Measurements from ENCODE around the gene SGMS1.

SGMS1 gene

DNA sequence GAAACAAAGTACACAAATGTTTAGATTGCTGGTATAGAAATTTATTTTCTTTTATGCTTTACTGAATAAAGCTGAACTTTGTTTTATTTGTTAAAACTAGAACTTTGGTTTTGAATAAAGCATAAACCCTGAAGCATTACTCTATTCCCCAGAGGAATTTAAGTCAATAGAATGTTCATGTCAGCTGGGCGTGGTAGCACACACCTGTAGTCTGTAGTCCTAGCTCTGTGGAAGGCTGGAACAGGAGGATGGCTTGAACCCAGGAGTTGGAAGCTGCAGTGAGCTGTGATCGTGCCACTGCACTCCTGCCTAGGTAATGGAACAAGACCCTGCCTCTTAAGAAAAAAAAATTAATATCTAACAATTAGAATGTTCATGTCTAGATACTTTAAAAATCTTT, 233.5 kb downstream of the SGMS1 start:
- no peak overlapping the region for H3K9ac ChIP-seq (ENCODE audit: low read depth, low read length)
- H3K4me1 ChIP-seq (ENCODE audit: insufficient read depth, low read length), result peaks cover 16% of the 10 kb centered on the region
- no peak overlapping the region for H3K4me3 ChIP-seq (ENCODE audit: low read length)
- WGBS, result 98% methylated on average over 2 of the region's 2 CpGs
- no peaks in the 10 kb centered on the region for H3K9me3 ChIP-seq (ENCODE audit: insufficient read depth, low read depth, low read length)
- H3K36me3 ChIP-seq (ENCODE audit: insufficient read depth, low read length), result no peaks in the 10 kb centered on the region
- no peaks in the 10 kb centered on the region for H3K27me3 ChIP-seq (ENCODE audit: insufficient read depth, low read length)
- no peak overlapping the region for H3K27ac ChIP-seq (ENCODE audit: low read depth, low read length)

DNA sequence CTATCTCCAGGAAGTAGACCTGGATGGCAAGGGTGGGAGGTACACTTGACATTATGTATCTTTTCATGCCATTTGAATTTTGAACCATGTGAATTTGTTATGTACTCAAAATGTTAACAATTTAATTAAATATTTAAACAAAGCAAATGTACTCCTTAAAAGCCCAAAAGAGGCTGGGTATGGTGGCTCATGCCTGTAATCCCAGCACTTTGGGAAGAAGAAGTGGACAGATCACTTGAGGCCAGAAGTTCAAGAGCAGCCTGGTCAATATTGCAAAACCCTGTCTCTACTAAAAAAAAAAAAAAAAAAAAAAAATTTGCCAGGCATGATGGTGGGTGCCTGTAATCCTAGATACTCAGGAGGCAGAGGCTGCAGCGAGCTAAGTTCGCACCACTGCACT, 235.6 kb downstream of the SGMS1 start:
- no peaks in the 10 kb centered on the region for H3K36me3 ChIP-seq (ENCODE audit: insufficient read depth, low read length)
- no peaks in the 10 kb centered on the region for H3K27me3 ChIP-seq (ENCODE audit: insufficient read depth, low read length)
- no peak overlapping the region for H3K4me3 ChIP-seq (ENCODE audit: low read length)
- no peak overlapping the region for H3K9ac ChIP-seq (ENCODE audit: low read depth, low read length)
- WGBS, result 97% methylated on average over 2 of the region's 2 CpGs
- H3K4me1 ChIP-seq (ENCODE audit: insufficient read depth, low read length), result peaks cover 27% of the 10 kb centered on the region
- no peaks in the 10 kb centered on the region for H3K9me3 ChIP-seq (ENCODE audit: insufficient read depth, low read depth, low read length)
- H3K27ac ChIP-seq (ENCODE audit: low read depth, low read length), result no peak overlapping the region

DNA sequence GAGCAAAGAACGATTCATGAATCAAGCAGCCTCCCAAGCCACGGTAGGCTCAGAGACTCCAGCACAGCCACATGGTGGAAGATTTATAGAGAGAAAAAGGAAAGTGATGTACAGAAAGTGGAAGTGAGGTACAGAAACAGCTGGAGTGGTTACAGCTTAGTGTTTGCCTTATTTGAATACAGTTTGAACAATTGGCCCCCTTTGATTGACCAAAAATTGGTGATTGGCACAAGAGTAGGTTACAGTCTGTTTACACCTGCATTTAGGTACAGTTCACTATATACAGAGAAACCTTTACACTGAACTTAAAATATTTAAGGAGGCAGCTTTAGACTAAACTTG, 236.1 kb downstream of the SGMS1 start:
- H3K27me3 ChIP-seq (ENCODE audit: insufficient read depth, low read length), result no peaks in the 10 kb centered on the region
- WGBS, result 95% methylated on average over 2 of the region's 2 CpGs
- H3K9ac ChIP-seq (ENCODE audit: low read depth, low read length), result no peak overlapping the region
- H3K36me3 ChIP-seq (ENCODE audit: insufficient read depth, low read length), result no peaks in the 10 kb centered on the region
- H3K4me1 ChIP-seq (ENCODE audit: insufficient read depth, low read length), result peaks cover 32% of the 10 kb centered on the region
- H3K4me3 ChIP-seq (ENCODE audit: low read length), result no peak overlapping the region
- no peaks in the 10 kb centered on the region for H3K9me3 ChIP-seq (ENCODE audit: insufficient read depth, low read depth, low read length)
- no peak overlapping the region for H3K27ac ChIP-seq (ENCODE audit: low read depth, low read length)

DNA sequence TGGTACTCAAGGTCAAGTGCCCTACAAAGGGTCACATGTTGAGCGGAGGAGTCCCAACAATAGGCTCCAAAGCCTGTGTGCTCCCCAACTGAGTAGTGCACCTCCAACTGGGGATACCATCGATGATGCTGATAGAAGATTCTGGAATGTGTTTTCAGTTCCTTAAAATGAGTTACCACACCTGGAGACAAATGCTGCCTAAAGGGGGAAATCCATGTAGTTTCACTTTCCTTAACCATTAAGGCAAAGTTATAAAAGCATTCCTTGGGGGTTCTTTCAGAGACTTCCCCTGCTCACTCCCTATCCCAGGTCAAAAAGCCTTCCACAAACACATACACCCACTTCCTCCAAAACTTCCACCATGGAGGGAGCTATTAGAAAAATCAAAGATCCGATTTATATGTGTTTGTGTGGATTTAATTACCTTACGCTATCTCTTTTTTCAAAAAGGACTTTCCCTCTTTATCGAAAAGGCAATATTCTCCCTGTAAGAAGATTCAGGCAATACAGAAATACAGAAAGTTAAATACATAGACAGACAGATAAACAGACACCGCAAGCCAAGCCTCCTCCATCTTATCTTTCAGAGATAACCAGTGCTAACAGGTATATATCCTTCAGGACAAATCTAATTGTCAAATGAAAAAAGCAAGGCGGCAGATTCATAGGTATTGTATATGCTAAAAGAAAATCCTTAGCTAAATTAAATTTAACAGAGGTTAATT, 236.6 kb downstream of the SGMS1 start:
- no peak overlapping the region for H3K4me3 ChIP-seq (ENCODE audit: low read length)

DNA sequence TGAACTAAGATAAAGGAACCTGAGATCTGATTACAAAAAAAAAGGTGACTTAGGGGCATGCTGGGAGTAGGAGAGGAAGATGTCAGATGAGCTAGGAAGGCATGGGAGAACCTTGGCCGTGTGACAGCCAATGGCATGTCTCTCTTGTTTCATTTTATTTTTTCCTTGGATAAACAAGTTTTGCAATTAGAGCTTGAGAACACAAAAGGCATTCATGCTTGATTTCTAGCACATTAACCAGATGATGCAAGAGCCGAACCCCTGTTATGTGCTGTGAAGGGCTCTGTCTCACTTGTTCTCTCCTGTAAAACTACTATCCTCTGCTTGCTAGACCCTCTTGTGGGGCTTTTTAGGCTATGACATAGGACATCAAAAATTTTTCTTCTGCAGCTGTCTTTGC, 238.1 kb downstream of the SGMS1 start:
- Histone ChIP-seq H3K27me3 (ENCODE audit: insufficient read depth, low read length) (no peaks in the 10 kb centered on the region), H3K27ac (ENCODE audit: low read depth, low read length) (no peak overlapping the region), H3K9me3 (ENCODE audit: insufficient read depth, low read depth, low read length) (no peaks in the 10 kb centered on the region), H3K4me3 (ENCODE audit: low read length) (no peak overlapping the region), H3K9ac (ENCODE audit: low read depth, low read length) (no peak overlapping the region), H3K36me3 (ENCODE audit: insufficient read depth, low read length) (no peaks in the 10 kb centered on the region), H3K4me1 (ENCODE audit: insufficient read depth, low read length) (peaks cover 25% of the 10 kb centered on the region)
- 89% methylated on average over 2 of the region's 2 CpGs for WGBS

More for the DNA sequence above, 236.6 kb downstream of the SGMS1 start:
- Histone ChIP-seq H3K27me3 (ENCODE audit: insufficient read depth, low read length) (no peaks in the 10 kb centered on the region), H3K36me3 (ENCODE audit: insufficient read depth, low read length) (no peaks in the 10 kb centered on the region), H3K9me3 (ENCODE audit: insufficient read depth, low read depth, low read length) (no peaks in the 10 kb centered on the region), H3K4me1 (ENCODE audit: insufficient read depth, low read length) (peaks cover 35% of the 10 kb centered on the region), H3K27ac (ENCODE audit: low read depth, low read length) (no peak overlapping the region), H3K9ac (ENCODE audit: low read depth, low read length) (no peak overlapping the region)
- 93% methylated on average over 4 of the region's 7 CpGs for WGBS

DNA sequence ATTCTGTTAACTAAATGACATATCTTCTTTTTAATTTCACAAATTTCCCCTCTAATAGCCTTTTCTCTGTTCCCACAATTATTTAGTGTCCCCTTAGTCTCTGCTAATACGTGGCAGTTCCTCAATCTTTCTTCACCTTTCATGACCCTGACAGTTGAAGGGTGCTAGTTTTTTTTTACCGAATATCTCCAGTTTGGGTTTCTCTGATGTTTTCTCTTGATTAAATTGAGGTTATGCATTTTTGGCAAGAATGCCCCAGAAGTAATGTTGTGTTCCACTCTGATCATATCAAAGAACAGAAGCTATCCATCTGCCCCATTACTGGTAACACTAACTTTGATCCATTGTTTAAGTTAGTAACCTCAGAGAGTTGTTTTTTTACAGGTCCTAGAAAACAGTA, 238.9 kb downstream of the SGMS1 start:
- H3K4me1 ChIP-seq (ENCODE audit: insufficient read depth, low read length), result peaks cover 23% of the 10 kb centered on the region
- H3K9ac ChIP-seq (ENCODE audit: low read depth, low read length), result no peak overlapping the region
- no peaks in the 10 kb centered on the region for H3K36me3 ChIP-seq (ENCODE audit: insufficient read depth, low read length)
- no peak overlapping the region for H3K4me3 ChIP-seq (ENCODE audit: low read length)
- H3K9me3 ChIP-seq (ENCODE audit: insufficient read depth, low read depth, low read length), result no peaks in the 10 kb centered on the region
- no peaks in the 10 kb centered on the region for H3K27me3 ChIP-seq (ENCODE audit: insufficient read depth, low read length)
- WGBS, result 78% methylated on average over 2 of the region's 2 CpGs
- no peak overlapping the region for H3K27ac ChIP-seq (ENCODE audit: low read depth, low read length)

DNA sequence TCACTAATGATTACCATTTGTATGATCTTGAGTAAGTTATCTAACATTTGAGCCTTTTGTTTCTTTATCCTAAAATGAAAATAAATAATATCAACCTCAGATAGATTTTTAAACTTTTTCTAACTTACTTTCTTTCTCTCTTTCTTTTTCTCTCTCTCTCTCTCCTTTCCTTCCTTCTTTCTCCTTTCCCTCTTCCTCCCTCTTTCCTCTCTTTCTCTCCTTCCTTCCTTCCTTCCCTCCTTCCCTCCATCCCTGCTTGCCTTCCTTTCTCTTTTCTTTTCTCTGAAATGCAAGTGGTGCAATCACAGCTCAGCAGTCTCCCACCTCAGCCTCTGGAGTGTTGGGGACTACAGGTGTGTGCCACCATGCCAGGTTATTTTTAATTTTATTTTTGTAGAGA, 239.5 kb downstream of the SGMS1 start:
- no peak overlapping the region for H3K27ac ChIP-seq (ENCODE audit: low read depth, low read length)
- no peaks in the 10 kb centered on the region for H3K27me3 ChIP-seq (ENCODE audit: insufficient read depth, low read length)
- H3K4me3 ChIP-seq (ENCODE audit: low read length), result no peak overlapping the region
- H3K36me3 ChIP-seq (ENCODE audit: insufficient read depth, low read length), result no peaks in the 10 kb centered on the region
- no peaks in the 10 kb centered on the region for H3K9me3 ChIP-seq (ENCODE audit: insufficient read depth, low read depth, low read length)
- peaks cover 23% of the 10 kb centered on the region for H3K4me1 ChIP-seq (ENCODE audit: insufficient read depth, low read length)
- H3K9ac ChIP-seq (ENCODE audit: low read depth, low read length), result no peak overlapping the region

DNA sequence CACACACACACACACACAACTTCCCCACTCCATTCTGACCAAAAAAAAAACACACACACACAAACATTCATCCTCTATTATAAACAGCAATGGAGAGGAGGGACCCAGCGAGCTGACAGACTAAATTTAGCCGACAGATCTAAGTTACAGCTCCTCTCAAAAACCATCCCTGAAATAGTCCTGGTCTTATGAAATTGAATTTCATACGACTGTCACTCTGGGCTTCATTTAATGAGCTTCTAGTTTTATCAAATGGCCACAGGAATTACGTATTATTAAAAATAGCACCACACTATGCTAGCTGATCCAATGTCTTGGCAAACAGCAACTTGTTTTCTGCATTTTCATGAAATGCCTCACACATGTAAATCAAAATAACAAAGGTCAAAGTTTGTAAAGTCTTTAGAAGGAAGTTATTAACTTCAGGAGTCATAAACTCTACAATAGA, 241.2 kb downstream of the SGMS1 start:
- 77% methylated on average over 4 of the region's 4 CpGs for WGBS
- Histone ChIP-seq H3K4me3 (ENCODE audit: low read length) (no peak overlapping the region), H3K27me3 (ENCODE audit: insufficient read depth, low read length) (no peaks in the 10 kb centered on the region), H3K9me3 (ENCODE audit: insufficient read depth, low read depth, low read length) (no peaks in the 10 kb centered on the region), H3K4me1 (ENCODE audit: insufficient read depth, low read length) (peaks cover 23% of the 10 kb centered on the region), H3K9ac (ENCODE audit: low read depth, low read length) (no peak overlapping the region), H3K27ac (ENCODE audit: low read depth, low read length) (no peak overlapping the region), H3K36me3 (ENCODE audit: insufficient read depth, low read length) (no peaks in the 10 kb centered on the region)

DNA sequence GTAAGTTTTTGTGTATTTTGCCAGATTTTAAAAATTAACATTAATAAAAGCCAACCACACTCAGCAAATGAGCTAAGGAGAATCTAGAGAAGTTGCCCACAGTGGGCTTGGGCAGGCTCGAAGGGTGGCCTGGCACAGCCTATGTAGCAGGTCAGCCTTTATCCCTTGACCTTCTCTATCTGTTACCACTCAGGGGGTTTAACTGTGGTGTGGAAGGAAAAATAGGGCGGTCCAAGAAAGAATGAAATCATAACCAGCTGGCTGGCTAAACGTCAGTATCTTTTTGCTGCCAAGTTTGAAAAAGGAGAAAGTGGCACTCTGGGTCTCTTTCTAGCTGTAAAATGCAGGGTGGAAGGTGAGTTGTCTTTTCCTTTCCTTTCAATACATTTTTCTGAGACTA, 242.1 kb downstream of the SGMS1 start:
- H3K36me3 ChIP-seq (ENCODE audit: insufficient read depth, low read length), result no peaks in the 10 kb centered on the region
- WGBS, result 87% methylated on average over 3 of the region's 3 CpGs

DNA sequence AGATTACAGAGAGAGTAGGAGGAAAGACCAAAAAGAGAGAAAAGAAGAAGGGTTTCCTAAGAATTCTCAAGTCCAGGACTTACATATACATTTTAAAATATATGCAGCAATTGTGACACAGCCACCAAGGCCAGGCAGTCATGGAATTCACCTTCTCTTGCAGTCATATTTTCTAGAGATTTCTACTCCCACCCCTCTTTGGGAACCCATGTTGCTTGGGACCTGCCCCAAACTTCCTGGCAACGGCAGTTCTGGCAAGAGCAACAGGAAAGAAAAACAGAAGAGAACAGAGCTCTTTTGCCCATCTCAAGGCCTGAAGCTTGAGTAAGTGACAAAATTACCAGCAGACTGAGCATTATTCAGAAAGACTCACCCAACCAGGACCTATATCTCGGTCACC, 244.1 kb downstream of the SGMS1 start:
- no peaks in the 10 kb centered on the region for H3K9me3 ChIP-seq (ENCODE audit: insufficient read depth, low read depth, low read length)
- no peaks in the 10 kb centered on the region for H3K27me3 ChIP-seq (ENCODE audit: insufficient read depth, low read length)
- no peak overlapping the region for H3K27ac ChIP-seq (ENCODE audit: low read depth, low read length)
- H3K4me3 ChIP-seq (ENCODE audit: low read length), result no peak overlapping the region
- no peak overlapping the region for H3K9ac ChIP-seq (ENCODE audit: low read depth, low read length)
- peaks cover 12% of the 10 kb centered on the region for H3K4me1 ChIP-seq (ENCODE audit: insufficient read depth, low read length)
- 91% methylated on average over 2 of the region's 2 CpGs for WGBS
- H3K36me3 ChIP-seq (ENCODE audit: insufficient read depth, low read length), result no peaks in the 10 kb centered on the region

More for the DNA sequence above, 242.1 kb downstream of the SGMS1 start:
- Histone ChIP-seq H3K9me3 (ENCODE audit: insufficient read depth, low read depth, low read length) (no peaks in the 10 kb centered on the region), H3K9ac (ENCODE audit: low read depth, low read length) (no peak overlapping the region), H3K27me3 (ENCODE audit: insufficient read depth, low read length) (no peaks in the 10 kb centered on the region), H3K4me3 (ENCODE audit: low read length) (no peak overlapping the region), H3K4me1 (ENCODE audit: insufficient read depth, low read length) (peaks cover 23% of the 10 kb centered on the region), H3K27ac (ENCODE audit: low read depth, low read length) (no peak overlapping the region)

DNA sequence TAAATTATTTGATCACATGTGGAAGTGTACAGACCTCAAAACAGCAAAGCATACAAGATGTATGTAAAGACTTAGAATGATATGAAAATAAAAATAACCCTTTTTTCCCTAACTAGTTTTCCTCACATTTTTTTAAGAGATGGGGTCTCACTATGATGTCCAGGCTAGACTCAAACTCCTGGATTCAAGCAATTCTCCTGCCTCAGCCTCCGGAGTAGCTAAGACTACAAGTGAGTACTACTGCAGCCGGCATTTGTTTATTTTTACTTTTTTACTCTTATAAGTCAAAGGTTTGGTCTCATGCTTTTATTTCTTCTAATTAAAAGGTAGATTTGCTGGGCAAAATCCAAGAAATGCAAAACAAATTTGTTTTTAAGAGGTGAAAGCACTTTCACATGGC, 248.0 kb downstream of the SGMS1 start:
- 100% methylated on average over 1 of the region's 2 CpGs for WGBS
- Histone ChIP-seq H3K9me3 (ENCODE audit: insufficient read depth, low read depth, low read length) (no peaks in the 10 kb centered on the region), H3K4me1 (ENCODE audit: insufficient read depth, low read length) (peaks cover 6% of the 10 kb centered on the region; the same call in 1 of the 2 replicates), H3K27me3 (ENCODE audit: insufficient read depth, low read length) (no peaks in the 10 kb centered on the region), H3K9ac (ENCODE audit: low read depth, low read length) (no peak overlapping the region), H3K27ac (ENCODE audit: low read depth, low read length) (no peak overlapping the region), H3K4me3 (ENCODE audit: low read length) (no peak overlapping the region), H3K36me3 (ENCODE audit: insufficient read depth, low read length) (no peaks in the 10 kb centered on the region)

DNA sequence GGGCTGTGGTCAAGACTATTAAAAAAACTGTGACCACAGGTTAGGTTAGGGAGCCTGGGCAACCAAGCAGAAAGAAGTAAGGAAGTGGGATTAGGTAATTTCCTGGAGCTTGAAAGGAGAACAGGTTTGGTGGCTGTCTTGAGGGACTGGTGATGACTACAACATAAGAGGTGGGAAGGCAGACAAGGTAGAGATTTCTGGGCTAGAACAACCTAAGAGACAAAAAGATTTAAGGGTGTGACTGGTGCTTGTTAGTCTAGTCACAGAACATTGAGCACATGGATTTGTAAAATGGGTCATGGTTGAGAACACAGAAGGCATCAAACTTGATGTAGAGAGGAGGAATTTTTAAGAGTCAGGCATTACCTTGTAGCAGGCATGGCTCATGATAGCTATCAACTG, 248.7 kb downstream of the SGMS1 start:
- Histone ChIP-seq H3K9ac (ENCODE audit: low read depth, low read length) (no peak overlapping the region), H3K27me3 (ENCODE audit: insufficient read depth, low read length) (no peaks in the 10 kb centered on the region), H3K4me1 (ENCODE audit: insufficient read depth, low read length) (peaks cover 6% of the 10 kb centered on the region; the same call in 1 of the 2 replicates), H3K4me3 (ENCODE audit: low read length) (no peak overlapping the region), H3K27ac (ENCODE audit: low read depth, low read length) (no peak overlapping the region), H3K9me3 (ENCODE audit: insufficient read depth, low read depth, low read length) (no peaks in the 10 kb centered on the region), H3K36me3 (ENCODE audit: insufficient read depth, low read length) (no peaks in the 10 kb centered on the region)
